Measurements from ENCODE around the gene ZFYVE28.

Gene ZFYVE28

GRCh38 chr4:2290488-2290887 is 128.0 kb downstream of the ZFYVE28 start:
- H3K9me3 ChIP-seq (ENCODE audit: control insufficient read depth in 2 of 2, low read length in 2 of 2), result no peaks in the 10 kb centered on the region
- no peak overlapping the region for H3K4me3 ChIP-seq (ENCODE audit: low read length in 2 of 2)
- no peak overlapping the region for H3K27ac ChIP-seq (ENCODE audit: low read depth in 2 of 2, low read length in 2 of 2)
- H3K4me1 ChIP-seq (ENCODE audit: control insufficient read depth in 2 of 2, insufficient read depth in 2 of 2, low read length in 2 of 2), result peaks cover 0 to 4% of the 10 kb centered on the region in 2 donors
- no peaks in the 10 kb centered on the region for H3K27me3 ChIP-seq (ENCODE audit: control insufficient read depth in 2 of 2, insufficient read depth in 2 of 2, low read length in 2 of 2)
- H3K9ac ChIP-seq (ENCODE audit: low read depth in 1 of 2, low read length in 2 of 2), result no peak overlapping the region
- H3K36me3 ChIP-seq (ENCODE audit: control insufficient read depth in 2 of 2, insufficient read depth in 2 of 2, low read length in 2 of 2), result no peaks in the 10 kb centered on the region

DNA sequence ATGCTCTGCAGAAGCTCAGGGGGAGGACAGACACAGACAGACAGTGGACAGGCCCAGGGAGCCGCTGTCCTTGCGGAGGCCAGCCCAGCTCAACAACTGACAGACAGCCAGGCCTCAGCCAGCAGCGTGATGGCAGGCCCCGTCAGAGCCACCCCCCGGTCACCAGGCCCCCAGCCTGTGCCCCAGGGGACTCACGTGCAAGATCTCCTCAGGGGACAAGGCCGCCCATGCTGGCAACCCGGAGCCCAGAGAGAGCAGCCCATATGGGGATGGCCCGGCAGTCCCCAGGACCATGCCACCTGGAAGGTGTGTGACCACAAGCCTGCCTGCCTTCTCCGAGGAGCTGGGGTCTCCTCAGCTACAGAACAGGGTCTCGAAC is 128.5 kb downstream of the ZFYVE28 start:
- Histone ChIP-seq H3K27me3 (ENCODE audit: control insufficient read depth in 2 of 2, insufficient read depth in 2 of 2, low read length in 2 of 2) (no peaks in the 10 kb centered on the region), H3K4me1 (ENCODE audit: control insufficient read depth in 2 of 2, insufficient read depth in 2 of 2, low read length in 2 of 2) (peaks cover 0 to 4% of the 10 kb centered on the region in 2 donors), H3K36me3 (ENCODE audit: control insufficient read depth in 2 of 2, insufficient read depth in 2 of 2, low read length in 2 of 2) (no peaks in the 10 kb centered on the region), H3K9ac (ENCODE audit: low read depth in 1 of 2, low read length in 2 of 2) (no peak overlapping the region), H3K9me3 (ENCODE audit: control insufficient read depth in 2 of 2, low read length in 2 of 2) (no peaks in the 10 kb centered on the region), H3K27ac (ENCODE audit: low read depth in 2 of 2, low read length in 2 of 2) (no peak overlapping the region), H3K4me3 (ENCODE audit: low read length in 2 of 2) (no peak overlapping the region)

GRCh38 chr4:2289311-2289954 is 129.0 kb downstream of the ZFYVE28 start:
- H3K9me3 ChIP-seq (ENCODE audit: control insufficient read depth in 2 of 2, low read length in 2 of 2), result no peaks in the 10 kb centered on the region
- H3K9ac ChIP-seq (ENCODE audit: low read depth in 1 of 2, low read length in 2 of 2), result no peak overlapping the region
- no peaks in the 10 kb centered on the region for H3K27me3 ChIP-seq (ENCODE audit: control insufficient read depth in 2 of 2, insufficient read depth in 2 of 2, low read length in 2 of 2)
- H3K4me3 ChIP-seq (ENCODE audit: low read length in 2 of 2), result no peak overlapping the region
- no peak overlapping the region for H3K27ac ChIP-seq (ENCODE audit: low read depth in 2 of 2, low read length in 2 of 2)
- H3K36me3 ChIP-seq (ENCODE audit: control insufficient read depth in 2 of 2, insufficient read depth in 2 of 2, low read length in 2 of 2), result no peaks in the 10 kb centered on the region
- peaks cover 0 to 4% of the 10 kb centered on the region in 2 donors for H3K4me1 ChIP-seq (ENCODE audit: control insufficient read depth in 2 of 2, insufficient read depth in 2 of 2, low read length in 2 of 2)

GRCh38 chr4:2288051-2288541 is 130.3 kb downstream of the ZFYVE28 start:
- peaks cover 0 to 4% of the 10 kb centered on the region in 2 donors for H3K4me1 ChIP-seq (ENCODE audit: control insufficient read depth in 2 of 2, insufficient read depth in 2 of 2, low read length in 2 of 2)
- no peaks in the 10 kb centered on the region for H3K27me3 ChIP-seq (ENCODE audit: control insufficient read depth in 2 of 2, insufficient read depth in 2 of 2, low read length in 2 of 2)
- no peak overlapping the region for H3K4me3 ChIP-seq (ENCODE audit: low read length in 2 of 2)
- no peaks in the 10 kb centered on the region for H3K9me3 ChIP-seq (ENCODE audit: control insufficient read depth in 2 of 2, low read length in 2 of 2)
- no peak overlapping the region for H3K27ac ChIP-seq (ENCODE audit: low read depth in 2 of 2, low read length in 2 of 2)
- H3K9ac ChIP-seq (ENCODE audit: low read depth in 1 of 2, low read length in 2 of 2), result no peak overlapping the region
- H3K36me3 ChIP-seq (ENCODE audit: control insufficient read depth in 2 of 2, insufficient read depth in 2 of 2, low read length in 2 of 2), result no peaks in the 10 kb centered on the region

- no peak overlapping the region for H3K27ac ChIP-seq (ENCODE audit: low read depth in 2 of 2, low read length in 2 of 2)
- H3K9me3 ChIP-seq (ENCODE audit: control insufficient read depth in 2 of 2, low read length in 2 of 2), result no peaks in the 10 kb centered on the region
- peaks cover 0 to 4% of the 10 kb centered on the region in 2 donors for H3K4me1 ChIP-seq (ENCODE audit: control insufficient read depth in 2 of 2, insufficient read depth in 2 of 2, low read length in 2 of 2)
- no peak overlapping the region for H3K9ac ChIP-seq (ENCODE audit: low read depth in 1 of 2, low read length in 2 of 2)
- no peaks in the 10 kb centered on the region for H3K36me3 ChIP-seq (ENCODE audit: control insufficient read depth in 2 of 2, insufficient read depth in 2 of 2, low read length in 2 of 2)
- no peaks in the 10 kb centered on the region for H3K27me3 ChIP-seq (ENCODE audit: control insufficient read depth in 2 of 2, insufficient read depth in 2 of 2, low read length in 2 of 2)
- no peak overlapping the region for H3K4me3 ChIP-seq (ENCODE audit: low read length in 2 of 2)
Observed at GRCh38 chr4:2287594-2287915, 130.9 kb downstream of the ZFYVE28 start.

- no peak overlapping the region for H3K9ac ChIP-seq (ENCODE audit: low read depth in 1 of 2, low read length in 2 of 2)
- H3K27me3 ChIP-seq (ENCODE audit: control insufficient read depth in 2 of 2, insufficient read depth in 2 of 2, low read length in 2 of 2), result no peaks in the 10 kb centered on the region
- H3K9me3 ChIP-seq (ENCODE audit: control insufficient read depth in 2 of 2, low read length in 2 of 2), result no peaks in the 10 kb centered on the region
- H3K27ac ChIP-seq (ENCODE audit: low read depth in 2 of 2, low read length in 2 of 2), result no peak overlapping the region
- H3K4me3 ChIP-seq (ENCODE audit: low read length in 2 of 2), result no peak overlapping the region
- H3K4me1 ChIP-seq (ENCODE audit: control insufficient read depth in 2 of 2, insufficient read depth in 2 of 2, low read length in 2 of 2), result peaks cover 0 to 4% of the 10 kb centered on the region in 2 donors
- H3K36me3 ChIP-seq (ENCODE audit: control insufficient read depth in 2 of 2, insufficient read depth in 2 of 2, low read length in 2 of 2), result no peaks in the 10 kb centered on the region
Observed at GRCh38 chr4:2286904-2287593, 131.4 kb downstream of the ZFYVE28 start.

DNA sequence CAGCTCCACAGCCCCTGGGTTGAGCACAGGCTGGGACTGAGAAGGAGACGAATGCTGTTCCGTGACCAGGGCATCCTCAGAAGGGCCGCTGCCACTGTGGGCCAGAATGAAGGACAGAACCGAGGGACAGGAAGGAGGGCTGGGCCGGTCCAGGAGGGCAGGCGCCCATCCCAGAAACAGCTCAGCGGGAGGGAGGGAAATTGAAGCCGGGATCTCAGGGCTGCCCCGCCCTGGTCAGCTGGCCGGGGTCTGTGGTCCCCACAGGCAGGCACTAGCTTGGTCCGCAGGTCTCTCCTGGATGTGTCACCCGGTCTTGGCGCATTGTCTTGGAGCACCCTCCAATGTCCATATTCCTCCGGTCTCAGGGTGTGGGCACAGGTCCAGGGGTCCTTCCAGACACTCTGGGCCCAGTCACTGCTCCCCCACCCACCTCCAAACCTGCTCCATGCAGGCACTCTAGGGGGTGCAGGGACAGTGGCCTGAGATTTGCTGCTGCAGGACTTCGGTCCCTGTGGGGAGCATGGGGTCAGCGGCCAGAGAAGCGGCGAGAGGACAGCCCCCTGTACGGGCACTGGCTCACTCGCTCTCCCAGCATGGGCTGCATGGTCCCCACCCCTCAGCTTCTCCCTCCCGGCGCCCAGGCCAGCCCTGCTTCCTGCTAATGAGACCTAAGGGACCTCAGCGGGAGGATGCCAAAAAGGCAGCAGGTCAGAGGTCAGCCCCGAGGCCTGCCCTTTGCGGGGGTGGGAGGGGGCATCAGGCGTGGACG is 132.6 kb downstream of the ZFYVE28 start:
- H3K36me3 ChIP-seq (ENCODE audit: control insufficient read depth in 2 of 2, insufficient read depth in 2 of 2, low read length in 2 of 2), result no peaks in the 10 kb centered on the region
- no peak overlapping the region for H3K9ac ChIP-seq (ENCODE audit: low read depth in 1 of 2, low read length in 2 of 2)
- no peak overlapping the region for H3K27ac ChIP-seq (ENCODE audit: low read depth in 2 of 2, low read length in 2 of 2)
- H3K9me3 ChIP-seq (ENCODE audit: control insufficient read depth in 2 of 2, low read length in 2 of 2), result no peaks in the 10 kb centered on the region
- H3K4me1 ChIP-seq (ENCODE audit: control insufficient read depth in 2 of 2, insufficient read depth in 2 of 2, low read length in 2 of 2), result peaks cover 0 to 4% of the 10 kb centered on the region in 2 donors
- no peak overlapping the region for H3K4me3 ChIP-seq (ENCODE audit: low read length in 2 of 2)
- H3K27me3 ChIP-seq (ENCODE audit: control insufficient read depth in 2 of 2, insufficient read depth in 2 of 2, low read length in 2 of 2), result no peaks in the 10 kb centered on the region

DNA sequence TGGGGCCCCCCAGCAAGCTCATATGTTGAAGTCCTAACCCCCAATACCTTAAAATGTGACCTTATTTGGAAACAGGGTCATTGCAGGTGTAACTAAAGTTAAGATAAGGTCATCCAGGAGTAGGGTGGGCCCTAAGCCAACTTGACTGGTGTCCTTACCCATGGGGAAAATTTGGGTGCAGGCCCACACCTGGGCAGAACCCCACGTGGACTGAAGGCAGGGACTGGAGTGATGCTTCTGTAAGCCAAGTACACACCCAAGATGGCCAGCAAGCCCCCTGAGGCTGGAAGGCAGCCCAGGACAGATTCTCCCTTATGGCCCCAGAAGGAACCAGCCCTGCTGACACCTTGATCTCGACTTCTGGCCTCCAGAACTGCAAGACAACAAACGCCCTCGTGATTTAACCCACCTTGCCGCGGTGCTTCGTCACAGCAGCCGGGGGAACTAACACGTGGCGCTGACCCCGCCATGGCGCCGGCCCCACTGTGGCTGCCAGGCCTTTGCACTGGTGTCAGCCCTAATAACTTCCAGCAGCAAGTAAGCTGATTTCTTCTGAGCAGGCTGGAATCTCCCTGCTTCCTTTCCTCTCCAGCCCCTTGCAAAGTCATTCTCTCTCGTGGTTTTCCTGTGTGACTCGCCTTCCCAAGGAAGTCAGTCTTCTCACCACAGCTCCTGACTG is 133.4 kb downstream of the ZFYVE28 start:
- H3K4me3 ChIP-seq (ENCODE audit: low read length in 2 of 2), result no peak overlapping the region
- H3K27ac ChIP-seq (ENCODE audit: low read depth in 2 of 2, low read length in 2 of 2), result no peak overlapping the region
- H3K4me1 ChIP-seq (ENCODE audit: control insufficient read depth in 2 of 2, insufficient read depth in 2 of 2, low read length in 2 of 2), result peaks cover 0 to 4% of the 10 kb centered on the region in 2 donors
- H3K9me3 ChIP-seq (ENCODE audit: control insufficient read depth in 2 of 2, low read length in 2 of 2), result no peaks in the 10 kb centered on the region
- no peak overlapping the region for H3K9ac ChIP-seq (ENCODE audit: low read depth in 1 of 2, low read length in 2 of 2)
- H3K36me3 ChIP-seq (ENCODE audit: control insufficient read depth in 2 of 2, insufficient read depth in 2 of 2, low read length in 2 of 2), result no peaks in the 10 kb centered on the region
- no peaks in the 10 kb centered on the region for H3K27me3 ChIP-seq (ENCODE audit: control insufficient read depth in 2 of 2, insufficient read depth in 2 of 2, low read length in 2 of 2)

DNA sequence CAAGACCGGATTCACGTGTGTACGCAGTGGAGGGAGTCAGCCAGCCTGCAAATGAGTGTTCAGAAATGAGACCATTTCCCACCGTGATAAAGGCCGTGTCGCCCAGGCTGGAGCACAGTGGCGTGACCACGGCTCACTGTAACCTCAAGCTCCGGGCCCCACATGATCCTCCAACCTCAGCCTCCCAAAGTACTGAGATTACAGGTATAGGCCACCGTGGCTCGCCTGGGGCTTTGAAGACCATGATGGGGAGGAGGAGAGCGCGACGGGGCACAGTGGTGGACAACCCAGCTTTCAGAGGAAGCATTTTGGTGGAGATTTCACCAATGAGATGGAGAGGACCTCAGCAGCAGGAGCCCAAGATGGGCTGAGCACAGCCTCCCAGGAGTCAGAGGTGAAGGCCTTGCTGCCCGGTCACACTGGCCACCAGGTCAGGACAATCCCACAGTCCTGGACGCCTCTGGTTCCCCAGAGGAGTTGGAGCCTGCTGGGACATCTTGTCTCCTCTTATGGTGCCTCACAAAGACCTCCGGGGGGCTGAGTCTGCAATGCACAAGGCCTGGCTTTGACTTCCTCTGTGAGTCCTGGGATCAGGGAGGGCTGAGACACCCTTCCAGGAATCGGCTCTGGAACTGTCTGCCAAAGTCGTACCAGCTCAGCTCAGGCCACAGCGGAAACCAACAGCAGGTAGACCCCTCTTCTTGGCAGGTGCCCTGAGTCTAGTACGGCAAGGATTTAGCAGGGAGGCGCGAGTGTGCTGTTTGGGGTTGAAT is 134.1 kb downstream of the ZFYVE28 start:
- H3K27me3 ChIP-seq (ENCODE audit: control insufficient read depth in 2 of 2, insufficient read depth in 2 of 2, low read length in 2 of 2), result no peaks in the 10 kb centered on the region
- H3K4me1 ChIP-seq (ENCODE audit: control insufficient read depth in 2 of 2, insufficient read depth in 2 of 2, low read length in 2 of 2), result no peaks in the 10 kb centered on the region
- no peak overlapping the region for H3K9ac ChIP-seq (ENCODE audit: low read depth in 1 of 2, low read length in 2 of 2)
- H3K9me3 ChIP-seq (ENCODE audit: control insufficient read depth in 2 of 2, low read length in 2 of 2), result no peaks in the 10 kb centered on the region
- no peaks in the 10 kb centered on the region for H3K36me3 ChIP-seq (ENCODE audit: control insufficient read depth in 2 of 2, insufficient read depth in 2 of 2, low read length in 2 of 2)
- H3K4me3 ChIP-seq (ENCODE audit: low read length in 2 of 2), result no peak overlapping the region
- no peak overlapping the region for H3K27ac ChIP-seq (ENCODE audit: low read depth in 2 of 2, low read length in 2 of 2)

Measured in mucosa of rectum (tissue), 2 donors.